IMR-90 (cell line): ENCODE data around the gene LPCAT2. TPM values are rescaled to one million over a fixed set of nuclear protein-coding genes. Genes with fewer than 3 reads are reported as not detected.

Experiments
- ATAC-seq: fragments of 200-7000 bp; cut with Tn5 transposase; 2 replicates; pipeline ENCODE4 v1.9.1; 2020; ENCODE audit warnings: low read depth, mild to moderate bottlenecking, moderate library complexity
- BruUV-seq: library from RNA; stranded (reverse); fragments of 400-500 nt; replicated peaks from 2 replicates; lab custom pipeline; 2021; lab: Mats Ljungman, UMichigan
- CTCF ChIA-PET: fragments of 300-600 bp; formaldehyde crosslinking; extraction: SDS; loops from one replicate; lab custom pipeline; 2021; ENCODE audit warnings: antibody characterized with exemption; lab: Yijun Ruan, JAX
- POLR2A ChIA-PET: fragments of 300-600 bp; sonication (Branson Sonifier 250); formaldehyde crosslinking; loops from one replicate; lab custom pipeline; 2022; ENCODE audit warnings: antibody characterized with exemption; ENCODE audit not compliant: unreplicated experiment; lab: Charles Lee
- DNase-seq: peaks from one replicate; pipeline ENCODE4 v3.0.0; 2013
- H2AFZ ChIP-seq: replicated peaks from 2 replicates; pipeline ENCODE3; 2013; ENCODE audit warnings: low read length, mild to moderate bottlenecking; ENCODE audit not compliant: poor library complexity
- H2AK5ac ChIP-seq: 2 replicates; pipeline ENCODE4 v1.6.1; 2013; ENCODE audit warnings: low read depth, low read length, inconsistent platforms
- H2AK9ac ChIP-seq: replicated peaks from 2 replicates; pipeline ENCODE3; 2013; ENCODE audit warnings: mild to moderate bottlenecking, low read depth, low read length, moderate library complexity; ENCODE audit not compliant: poor library complexity
- H2BK120ac ChIP-seq: 2 replicates; pipeline ENCODE4 v1.6.1; 2013; ENCODE audit warnings: low read depth, low read length, inconsistent platforms
- H2BK15ac ChIP-seq: 3 replicates; pipeline ENCODE4 v1.6.1; 2013; ENCODE audit warnings: low read depth, low read length, inconsistent platforms
- H2BK20ac ChIP-seq: 2 replicates; pipeline ENCODE4 v1.6.1; 2013; ENCODE audit warnings: low read depth, mild to moderate bottlenecking, inconsistent platforms, low read length, moderate library complexity
- H2BK5ac ChIP-seq: 2 replicates; pipeline ENCODE4 v1.6.1; 2013; ENCODE audit warnings: mild to moderate bottlenecking, low read depth, low read length, inconsistent platforms; ENCODE audit not compliant: poor library complexity, severe bottlenecking
- H3K14ac ChIP-seq: replicated peaks from 2 replicates; pipeline ENCODE4 v1.6.1; 2013; ENCODE audit warnings: low read depth, low read length, inconsistent platforms
- H3K18ac ChIP-seq: 2 replicates; pipeline ENCODE4 v1.6.1; 2013; ENCODE audit warnings: low read depth, low read length, control low read depth
- H3K23ac ChIP-seq: 2 replicates; pipeline ENCODE4 v1.6.1; 2013; ENCODE audit warnings: low read depth, low read length, inconsistent platforms
- H3K27ac ChIP-seq: 2 replicates; pipeline ENCODE4 v1.5.1; 2013; ENCODE audit warnings: mild to moderate bottlenecking, control low read depth, low read length; ENCODE audit not compliant: insufficient read depth
- H3K27me3 ChIP-seq: 2 replicates; pipeline ENCODE4 v1.6.1; 2013; ENCODE audit warnings: low read length; ENCODE audit not compliant: control insufficient read depth, insufficient read depth
- H3K36me3 ChIP-seq: 2 replicates; pipeline ENCODE4 v1.6.1; 2013; ENCODE audit warnings: low read length, mixed read lengths; ENCODE audit not compliant: control insufficient read depth, insufficient read depth
- H3K4ac ChIP-seq: 2 replicates; pipeline ENCODE4 v1.6.1; 2013; ENCODE audit warnings: low read depth, low read length, inconsistent platforms
- H3K4me1 ChIP-seq: 2 replicates; pipeline ENCODE4 v1.6.1; 2013; ENCODE audit warnings: low read length, mixed read lengths; ENCODE audit not compliant: control insufficient read depth, insufficient read depth
- H3K4me2 ChIP-seq: 2 replicates; pipeline ENCODE4 v1.6.1; 2013; ENCODE audit warnings: low read depth, mild to moderate bottlenecking, control low read depth, low read length, moderate library complexity
- H3K4me3 ChIP-seq: 2 replicates; pipeline ENCODE4 v1.5.1; 2013; ENCODE audit warnings: low read depth, mild to moderate bottlenecking, control low read depth, low read length, moderate library complexity; ENCODE audit not compliant: insufficient read depth
- H3K56ac ChIP-seq: 2 replicates; pipeline ENCODE4 v1.6.1; 2013; ENCODE audit warnings: low read length, inconsistent platforms; ENCODE audit not compliant: insufficient read depth; ENCODE audit errors: extremely low read depth
- H3K79me1 ChIP-seq, 2 experiments: 2 replicates each; pipeline ENCODE4 v1.6.1; 2013; ENCODE audit warnings: low read length in 2 of 2, inconsistent platforms in 1 of 2, low read depth in 1 of 2
- H3K9ac ChIP-seq: 2 replicates; pipeline ENCODE4 v1.6.1; 2013; ENCODE audit warnings: low read depth, low read length, control low read depth
- H3K9me1 ChIP-seq: 2 replicates; pipeline ENCODE4 v1.6.1; 2013; ENCODE audit warnings: low read length, inconsistent platforms; ENCODE audit not compliant: insufficient read depth
- H3K9me3 ChIP-seq: 2 replicates; pipeline ENCODE4 v1.6.1; 2013; ENCODE audit warnings: low read length; ENCODE audit not compliant: control insufficient read depth, insufficient read depth
- H4K20me1 ChIP-seq: 2 replicates; pipeline ENCODE4 v1.6.1; 2013; ENCODE audit warnings: low read length, inconsistent platforms; ENCODE audit not compliant: insufficient read depth
- H4K5ac ChIP-seq: 2 replicates; pipeline ENCODE4 v1.6.1; 2013; ENCODE audit warnings: mild to moderate bottlenecking, low read depth, low read length, control low read depth
- H4K8ac ChIP-seq, 2 experiments: 2 replicates each; pipeline ENCODE4 v1.6.1; 2013; ENCODE audit warnings: low read depth in 2 of 2, low read length in 2 of 2, control low read depth in 1 of 2, inconsistent platforms in 1 of 2
- H4K91ac ChIP-seq: 2 replicates; pipeline ENCODE4 v1.6.1; 2013; ENCODE audit warnings: low read depth, low read length, inconsistent platforms; ENCODE audit not compliant: insufficient read depth
- BHLHE40 ChIP-seq: fragments of 150-350 bp; IDR thresholded peaks from 2 replicates; pipeline ENCODE4 v1.6.1; 2016; ENCODE audit warnings: mild to moderate bottlenecking, low read depth, low read length
- CEBPB ChIP-seq: IDR thresholded peaks from 2 replicates; pipeline ENCODE4 v1.6.1; 2012; ENCODE audit warnings: low read depth, low read length, improper control_type of control experiment
- CHD1 ChIP-seq: IDR thresholded peaks from 2 replicates; pipeline ENCODE4 v1.6.1; 2012; ENCODE audit warnings: low read depth, low read length, improper control_type of control experiment
- FOS ChIP-seq: fragments of 150-350 bp; IDR thresholded peaks from 2 replicates; pipeline ENCODE4 v1.6.1; 2016; ENCODE audit warnings: low read depth, low read length
- MAFK ChIP-seq: IDR thresholded peaks from 2 replicates; pipeline ENCODE4 v1.6.1; 2012; ENCODE audit warnings: low read depth, low read length, improper control_type of control experiment
- MAZ ChIP-seq: IDR thresholded peaks from 2 replicates; pipeline ENCODE4 v1.6.1; 2012; ENCODE audit warnings: low read depth, mild to moderate bottlenecking, low read length, improper control_type of control experiment, moderate library complexity, borderline replicate concordance
- MXI1 ChIP-seq: IDR thresholded peaks from 2 replicates; pipeline ENCODE4 v1.6.1; 2012; ENCODE audit warnings: low read depth, mild to moderate bottlenecking, low read length, moderate library complexity, borderline replicate concordance
- NFE2L2 ChIP-seq: fragments of 150-350 bp; IDR thresholded peaks from 2 replicates; pipeline ENCODE4 v1.6.1; 2016; ENCODE audit warnings: low read depth, mild to moderate bottlenecking, low read length
- POLR2A ChIP-seq: IDR thresholded peaks from 2 replicates; pipeline ENCODE4 v1.6.1; 2012; ENCODE audit warnings: mild to moderate bottlenecking, low read depth, low read length
- RAD21 ChIP-seq: IDR thresholded peaks from 2 replicates; pipeline ENCODE4 v1.6.1; 2012; ENCODE audit warnings: low read length, improper control_type of control experiment
- RCOR1 ChIP-seq: IDR thresholded peaks from 2 replicates; pipeline ENCODE4 v1.6.1; 2012; ENCODE audit warnings: mild to moderate bottlenecking, low read length, improper control_type of control experiment; ENCODE audit not compliant: insufficient replicate concordance
- RFX5 ChIP-seq: IDR thresholded peaks from 2 replicates; pipeline ENCODE4 v1.8.0; 2012; ENCODE audit warnings: low read depth, mild to moderate bottlenecking, low read length, moderate library complexity
- SMC3 ChIP-seq: fragments of 150-350 bp; IDR thresholded peaks from 2 replicates; pipeline ENCODE4 v1.6.1; 2016; ENCODE audit warnings: low read depth, mild to moderate bottlenecking, antibody characterized with exemption, low read length, moderate library complexity
- WGBS, 2 experiments: methylation state at CpG; one replicate each; pipeline versions ENCODE4 v1.1.5 to v1.1.7; 2013; ENCODE audit warnings: missing lambda C conversion rate in 2 of 2; ENCODE audit not compliant: insufficient read length in 1 of 2; ENCODE audit errors: extremely low coverage in 2 of 2; 5-methylcytosine and 5-hydroxymethylcytosine counted together
- dilution Hi-C: fragments of 300-500 bp; cut with HindIII; formaldehyde crosslinking; loops from one replicate; pipeline ENCODE4 v1.14.3; 2018; ENCODE audit warnings: low sequenced_read_pairs; ENCODE audit not compliant: unreplicated experiment
- in situ Hi-C: fragments of 300-500 bp; cut with MboI; formaldehyde crosslinking; loops from 3 replicates; pipeline ENCODE4 v1.14.3; 2019; ENCODE audit warnings: low sequenced_read_pairs, inconsistent platforms, mixed read lengths
- intact Hi-C: fragments of 100-400 bp; cut with micrococcal nuclease; formaldehyde crosslinking; loops from 2 replicates; pipeline ENCODE4 v1.10.0; 2022
- polyA plus RNA-seq, 3 experiments: library from polyadenylated mRNA; depleted of rRNA; stranded (reverse); fragments of >200 nt; gene quantifications; 2 replicates each; pipeline ENCODE4 v1.2.3, GENCODE V29; 2012; ENCODE audit warnings: low replicate concordance in 1 of 3
- total RNA-seq: library from RNA; depleted of rRNA; stranded (reverse); fragments of >200 nt; gene quantifications from 2 replicates; pipeline ENCODE4 v1.2.3, GENCODE V29; 2012
- TF ChIP-seq, protein P1 (sequence below): conservative IDR thresholded peaks from 2 replicates; pipeline ENCODE4 v1.5.1; 2012; ENCODE audit warnings: mild to moderate bottlenecking, low read depth, low read length, improper control_type of control experiment
- TF ChIP-seq, protein P2 (sequence below): fragments of 150-350 bp; IDR thresholded peaks from 2 replicates; pipeline ENCODE4 v1.6.1; 2016; ENCODE audit warnings: low read depth, mild to moderate bottlenecking, low read length, moderate library complexity, borderline replicate concordance
- TF ChIP-seq, protein P3 (sequence below): fragments of 150-350 bp; IDR thresholded peaks from 2 replicates; pipeline ENCODE4 v1.6.1; 2017; ENCODE audit warnings: mild to moderate bottlenecking, antibody characterized with exemption, low read length, low read depth

The LPCAT2 gene
- total and polyA plus RNA-seq, 2 of the 4 experiments (the other 2 are of a cell fraction) = 8.6 to 8.7 TPM

DNA sequence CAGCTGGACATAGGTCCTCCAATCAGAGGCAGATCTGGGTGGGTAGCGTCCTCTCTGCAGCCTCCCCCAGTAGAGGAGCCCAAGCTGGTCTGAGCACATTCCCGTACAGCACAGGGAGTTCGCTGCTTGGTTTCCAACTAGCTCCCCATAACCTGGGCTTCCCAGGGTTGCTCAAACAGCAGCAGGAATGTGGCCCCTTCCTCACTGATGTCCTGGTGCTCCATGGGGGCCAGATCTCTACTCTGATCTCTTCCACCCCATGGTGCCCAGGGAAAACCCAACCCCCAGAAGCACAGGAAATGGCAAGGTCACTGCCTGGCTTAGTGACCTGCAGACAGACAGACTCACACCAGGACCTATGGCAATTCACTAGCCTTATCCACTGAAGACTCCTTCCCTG lies 41.0 kb upstream of the LPCAT2 start:
- H4K20me1 ChIP-seq = no peaks in the 10 kb centered on the region
- POLR2A ChIA-PET = no interaction called here
- no peak overlapping the region for H2BK120ac ChIP-seq
- no peak overlapping the region for H3K27ac ChIP-seq
- BruUV-seq = no TSS peak
- in situ Hi-C loops (loop anchor here (5.0 to 25.0 kb wide), 5 partner anchors 74 to 844 kb away; no protein-coding TSS in a partner anchor), intact Hi-C loops (no loop called here), dilution Hi-C loops (no loop called here)
- no CpG with 5 or more reads among the region's 3 CpGs for WGBS, 2 experiments
- peaks cover 8% of the 10 kb centered on the region; the same call in 1 of the 2 replicates for H3K9me1 ChIP-seq
- no peaks in the 10 kb centered on the region for H3K9me3 ChIP-seq
- DNase-seq (no peak), ATAC-seq (no peak)
- H3K9ac ChIP-seq = no peak overlapping the region
- H3K23ac ChIP-seq = no peak overlapping the region
- H2BK15ac ChIP-seq = no peak overlapping the region
- CTCF ChIA-PET = interaction anchor here (1.0 kb wide), 1 partner anchor 34 kb away, joined by 3 read pairs; no protein-coding TSS in a partner anchor
- H2AK9ac ChIP-seq = no peak overlapping the region
- TF ChIP-seq RCOR1 = no peak
- no peak for TF ChIP-seq MAZ
- TF ChIP-seq BHLHE40 = no peak
- TF ChIP-seq, protein P1, sequence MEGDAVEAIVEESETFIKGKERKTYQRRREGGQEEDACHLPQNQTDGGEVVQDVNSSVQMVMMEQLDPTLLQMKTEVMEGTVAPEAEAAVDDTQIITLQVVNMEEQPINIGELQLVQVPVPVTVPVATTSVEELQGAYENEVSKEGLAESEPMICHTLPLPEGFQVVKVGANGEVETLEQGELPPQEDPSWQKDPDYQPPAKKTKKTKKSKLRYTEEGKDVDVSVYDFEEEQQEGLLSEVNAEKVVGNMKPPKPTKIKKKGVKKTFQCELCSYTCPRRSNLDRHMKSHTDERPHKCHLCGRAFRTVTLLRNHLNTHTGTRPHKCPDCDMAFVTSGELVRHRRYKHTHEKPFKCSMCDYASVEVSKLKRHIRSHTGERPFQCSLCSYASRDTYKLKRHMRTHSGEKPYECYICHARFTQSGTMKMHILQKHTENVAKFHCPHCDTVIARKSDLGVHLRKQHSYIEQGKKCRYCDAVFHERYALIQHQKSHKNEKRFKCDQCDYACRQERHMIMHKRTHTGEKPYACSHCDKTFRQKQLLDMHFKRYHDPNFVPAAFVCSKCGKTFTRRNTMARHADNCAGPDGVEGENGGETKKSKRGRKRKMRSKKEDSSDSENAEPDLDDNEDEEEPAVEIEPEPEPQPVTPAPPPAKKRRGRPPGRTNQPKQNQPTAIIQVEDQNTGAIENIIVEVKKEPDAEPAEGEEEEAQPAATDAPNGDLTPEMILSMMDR = no peak
- no peak for TF ChIP-seq POLR2A
- TF ChIP-seq CEBPB = no peak
- TF ChIP-seq RFX5 = no peak
- no peak for TF ChIP-seq FOS
- no peak for TF ChIP-seq NFE2L2
- no peak for TF ChIP-seq CHD1
- TF ChIP-seq MXI1 = no peak
- no peak for TF ChIP-seq SMC3
- TF ChIP-seq, protein P2, sequence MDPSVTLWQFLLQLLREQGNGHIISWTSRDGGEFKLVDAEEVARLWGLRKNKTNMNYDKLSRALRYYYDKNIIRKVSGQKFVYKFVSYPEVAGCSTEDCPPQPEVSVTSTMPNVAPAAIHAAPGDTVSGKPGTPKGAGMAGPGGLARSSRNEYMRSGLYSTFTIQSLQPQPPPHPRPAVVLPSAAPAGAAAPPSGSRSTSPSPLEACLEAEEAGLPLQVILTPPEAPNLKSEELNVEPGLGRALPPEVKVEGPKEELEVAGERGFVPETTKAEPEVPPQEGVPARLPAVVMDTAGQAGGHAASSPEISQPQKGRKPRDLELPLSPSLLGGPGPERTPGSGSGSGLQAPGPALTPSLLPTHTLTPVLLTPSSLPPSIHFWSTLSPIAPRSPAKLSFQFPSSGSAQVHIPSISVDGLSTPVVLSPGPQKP = no peak
- TF ChIP-seq RAD21 = no peak
- TF ChIP-seq, protein P3, sequence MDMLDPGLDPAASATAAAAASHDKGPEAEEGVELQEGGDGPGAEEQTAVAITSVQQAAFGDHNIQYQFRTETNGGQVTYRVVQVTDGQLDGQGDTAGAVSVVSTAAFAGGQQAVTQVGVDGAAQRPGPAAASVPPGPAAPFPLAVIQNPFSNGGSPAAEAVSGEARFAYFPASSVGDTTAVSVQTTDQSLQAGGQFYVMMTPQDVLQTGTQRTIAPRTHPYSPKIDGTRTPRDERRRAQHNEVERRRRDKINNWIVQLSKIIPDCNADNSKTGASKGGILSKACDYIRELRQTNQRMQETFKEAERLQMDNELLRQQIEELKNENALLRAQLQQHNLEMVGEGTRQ = no peak
- no peak for TF ChIP-seq MAFK
- no peak overlapping the region for H4K8ac ChIP-seq
- H2BK5ac ChIP-seq = no peak overlapping the region
- no peak overlapping the region for H3K4me2 ChIP-seq
- peaks cover 18% of the 10 kb centered on the region for H3K4me1 ChIP-seq
- peak overlapping the region; percentile 33 for H2AFZ ChIP-seq
- H3K14ac ChIP-seq = no peak overlapping the region
- H4K5ac ChIP-seq = no peak overlapping the region
- no peak overlapping the region; the same call in 1 of the 2 replicates for H2AK5ac ChIP-seq
- no peaks in the 10 kb centered on the region for H3K79me1 ChIP-seq
- H4K91ac ChIP-seq = no peak overlapping the region
- no peaks in the 10 kb centered on the region for H3K36me3 ChIP-seq
- no peak overlapping the region for H3K4me3 ChIP-seq
- H2BK20ac ChIP-seq = no peak overlapping the region
- no peak overlapping the region for H3K4ac ChIP-seq
- no peaks in the 10 kb centered on the region for H3K27me3 ChIP-seq
- H3K56ac ChIP-seq = no peak overlapping the region
- no peak overlapping the region for H3K18ac ChIP-seq
